Measurements from ENCODE around the gene SF3B5.

Gene SF3B5

DNA sequence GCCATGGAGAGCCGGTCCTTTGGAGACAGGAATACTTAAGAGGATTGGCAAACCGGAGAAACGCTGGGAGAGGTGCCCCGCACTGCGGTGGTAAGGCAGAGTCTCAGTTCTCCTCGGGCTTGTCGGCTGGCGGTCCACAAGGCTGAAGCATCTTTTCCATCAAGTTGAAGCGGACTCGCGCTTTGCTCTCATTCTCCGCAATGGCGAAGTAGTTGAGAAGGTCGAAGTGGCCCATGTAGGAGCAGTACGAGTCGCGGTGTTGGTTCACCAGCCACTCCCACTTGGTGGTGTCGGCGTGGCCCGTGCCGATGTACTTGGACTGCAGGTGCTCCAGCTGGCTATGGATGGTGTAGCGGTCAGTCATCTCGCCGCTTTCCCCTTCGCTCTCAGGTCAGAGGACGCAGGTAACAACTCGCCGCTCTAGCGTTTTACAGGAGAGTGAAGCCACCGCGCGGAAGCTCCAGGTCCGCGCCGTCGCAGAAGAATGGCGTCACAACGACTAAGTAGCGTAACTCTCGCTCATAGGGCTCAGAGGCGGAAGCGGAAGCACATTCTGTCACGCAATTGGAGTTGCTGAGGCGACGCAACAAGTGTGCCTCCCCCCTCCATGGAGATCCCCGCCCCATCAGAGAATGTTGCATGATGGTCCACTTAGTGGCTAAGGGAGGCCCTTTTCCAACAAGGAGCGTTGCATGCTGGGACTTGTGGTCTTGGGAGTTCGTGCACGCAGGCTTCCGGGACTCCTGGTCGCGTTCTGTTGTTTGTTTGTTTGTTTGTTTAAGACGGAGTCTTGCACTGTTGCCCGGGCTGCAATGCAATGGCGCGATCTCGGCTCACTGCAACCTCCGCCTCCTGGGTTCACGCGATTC is at the start of gene SF3B5:
Gene SF3B5 (minus strand): TSS at position 440 of the 869 bp plus-strand sequence. CDS start 76 bp downstream, at position 364.
- TF ChIP-seq, protein P1, sequence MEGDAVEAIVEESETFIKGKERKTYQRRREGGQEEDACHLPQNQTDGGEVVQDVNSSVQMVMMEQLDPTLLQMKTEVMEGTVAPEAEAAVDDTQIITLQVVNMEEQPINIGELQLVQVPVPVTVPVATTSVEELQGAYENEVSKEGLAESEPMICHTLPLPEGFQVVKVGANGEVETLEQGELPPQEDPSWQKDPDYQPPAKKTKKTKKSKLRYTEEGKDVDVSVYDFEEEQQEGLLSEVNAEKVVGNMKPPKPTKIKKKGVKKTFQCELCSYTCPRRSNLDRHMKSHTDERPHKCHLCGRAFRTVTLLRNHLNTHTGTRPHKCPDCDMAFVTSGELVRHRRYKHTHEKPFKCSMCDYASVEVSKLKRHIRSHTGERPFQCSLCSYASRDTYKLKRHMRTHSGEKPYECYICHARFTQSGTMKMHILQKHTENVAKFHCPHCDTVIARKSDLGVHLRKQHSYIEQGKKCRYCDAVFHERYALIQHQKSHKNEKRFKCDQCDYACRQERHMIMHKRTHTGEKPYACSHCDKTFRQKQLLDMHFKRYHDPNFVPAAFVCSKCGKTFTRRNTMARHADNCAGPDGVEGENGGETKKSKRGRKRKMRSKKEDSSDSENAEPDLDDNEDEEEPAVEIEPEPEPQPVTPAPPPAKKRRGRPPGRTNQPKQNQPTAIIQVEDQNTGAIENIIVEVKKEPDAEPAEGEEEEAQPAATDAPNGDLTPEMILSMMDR (IDR thresholded peaks at IDR 0.05; ENCODE audit: borderline replicate concordance, control extremely low read depth, extremely low read depth, insufficient read depth, missing control alignments), result no peak
- peak; percentile 91 for DNase-seq (ENCODE audit: low spot score)
- in situ Hi-C loops (cut with MboI; ENCODE audit: low sequenced_read_pairs, unreplicated experiment), result no loop called here

DNA sequence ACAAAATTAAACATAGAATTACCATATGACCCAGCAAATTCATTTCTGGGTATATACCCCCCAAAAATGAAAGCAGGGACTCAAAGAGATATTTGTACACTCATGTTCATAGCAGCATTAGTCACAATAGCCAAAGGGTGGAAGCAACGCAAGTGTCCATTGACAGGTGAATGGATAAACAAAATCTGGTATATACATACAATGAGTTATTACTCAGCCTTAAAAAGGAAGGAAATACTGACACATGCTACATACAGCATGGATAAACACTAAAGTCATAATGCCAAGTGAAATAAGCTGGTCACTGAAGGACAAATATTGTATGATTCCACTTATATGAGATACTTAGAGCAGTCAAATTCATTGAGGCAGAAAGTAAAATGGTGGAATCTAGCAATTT is 49.6 kb upstream of the SF3B5 start:
- TF ChIP-seq, protein P1 (IDR thresholded peaks at IDR 0.05; ENCODE audit: borderline replicate concordance, control extremely low read depth, extremely low read depth, insufficient read depth, missing control alignments), result no peak
- no peak for DNase-seq (ENCODE audit: low spot score)
- in situ Hi-C loops (cut with MboI; ENCODE audit: low sequenced_read_pairs, unreplicated experiment), result no loop called here

DNA sequence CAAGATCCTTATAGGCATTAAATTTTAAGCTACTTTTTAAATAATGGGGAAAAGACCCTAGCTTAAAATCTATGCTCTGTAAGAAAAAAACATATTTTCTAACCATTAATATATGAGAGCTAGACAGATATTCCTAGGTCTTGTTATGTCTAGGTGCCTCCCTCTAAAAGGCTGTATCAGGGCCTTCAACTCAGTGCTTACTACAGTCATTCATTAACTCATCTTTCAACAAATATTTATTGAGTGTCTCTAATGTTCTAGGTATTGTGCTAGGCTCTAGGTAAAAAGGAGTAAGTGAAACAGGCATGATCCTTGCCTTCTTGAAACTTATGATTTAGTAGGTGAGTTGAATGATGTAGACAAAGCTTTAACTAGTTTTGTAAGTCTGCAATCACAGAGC is 48.5 kb upstream of the SF3B5 start:
- no peak for DNase-seq (ENCODE audit: low spot score)
- in situ Hi-C loops (cut with MboI; ENCODE audit: low sequenced_read_pairs, unreplicated experiment), result no loop called here
- TF ChIP-seq, protein P1 (IDR thresholded peaks at IDR 0.05; ENCODE audit: borderline replicate concordance, control extremely low read depth, extremely low read depth, insufficient read depth, missing control alignments), result no peak

DNA sequence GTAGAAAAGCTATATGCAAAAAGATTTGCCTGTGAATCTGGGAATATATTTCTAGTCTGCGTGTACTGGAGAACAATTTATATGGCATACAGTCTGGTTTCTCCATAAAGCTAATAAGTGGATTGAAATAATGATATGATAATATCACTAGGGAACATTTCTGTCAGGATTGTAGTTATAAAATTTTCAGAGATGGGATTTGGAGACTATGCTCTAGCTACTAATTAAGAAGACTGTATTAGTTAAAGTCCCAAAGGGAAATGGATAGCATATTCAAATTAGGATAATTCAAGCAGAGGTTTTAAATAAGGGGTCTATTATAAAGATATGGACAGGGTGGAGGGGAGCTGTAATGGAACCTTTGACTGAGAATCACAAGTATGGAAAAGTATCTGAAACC is 47.7 kb upstream of the SF3B5 start:
- TF ChIP-seq, protein P1 (IDR thresholded peaks at IDR 0.05; ENCODE audit: borderline replicate concordance, control extremely low read depth, extremely low read depth, insufficient read depth, missing control alignments), result no peak
- in situ Hi-C loops (cut with MboI; ENCODE audit: low sequenced_read_pairs, unreplicated experiment), result no loop called here
- no peak for DNase-seq (ENCODE audit: low spot score)

DNA sequence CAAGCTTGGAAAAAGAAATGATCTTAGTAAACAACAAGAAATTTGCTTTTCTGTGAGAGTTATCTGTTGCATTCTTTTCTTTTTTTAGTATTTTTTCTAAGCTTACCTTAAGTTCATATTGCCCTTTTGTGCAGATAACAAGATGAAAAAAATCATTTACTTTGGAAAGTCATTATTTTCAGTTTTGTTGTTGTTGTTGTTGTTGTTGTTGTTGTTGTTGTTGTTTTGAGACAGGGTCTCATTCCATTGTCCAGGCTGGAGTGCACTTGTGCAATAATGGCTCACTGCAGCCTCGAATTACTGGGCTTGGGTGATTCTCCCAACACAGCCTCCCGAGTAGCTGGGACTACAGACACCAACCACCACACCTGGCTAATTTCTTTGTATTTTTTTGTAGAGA is 46.1 kb upstream of the SF3B5 start:
- in situ Hi-C loops (cut with MboI; ENCODE audit: low sequenced_read_pairs, unreplicated experiment), result no loop called here
- TF ChIP-seq, protein P1 (IDR thresholded peaks at IDR 0.05; ENCODE audit: borderline replicate concordance, control extremely low read depth, extremely low read depth, insufficient read depth, missing control alignments), result no peak
- DNase-seq (ENCODE audit: low spot score), result no peak

DNA sequence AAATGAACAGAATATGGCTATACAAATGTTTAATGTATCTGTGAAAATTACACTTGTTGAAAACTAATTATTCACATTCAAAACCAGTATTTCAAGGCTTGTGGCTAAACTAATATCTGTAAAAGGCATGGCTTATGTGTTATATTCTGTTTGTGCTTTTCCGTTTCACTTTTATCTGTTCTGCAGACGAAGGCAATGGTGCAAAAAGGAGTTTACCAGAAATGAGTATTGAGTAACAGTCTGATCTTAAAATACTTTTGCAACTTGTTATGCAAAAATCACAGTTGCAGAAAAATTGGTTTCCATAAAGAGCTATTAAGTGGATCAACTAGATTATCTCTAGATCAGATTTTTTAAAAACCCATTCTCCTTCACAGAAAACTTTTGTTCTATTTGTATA is 45.5 kb upstream of the SF3B5 start:
- TF ChIP-seq, protein P1 (IDR thresholded peaks at IDR 0.05; ENCODE audit: borderline replicate concordance, control extremely low read depth, extremely low read depth, insufficient read depth, missing control alignments), result no peak
- in situ Hi-C loops (cut with MboI; ENCODE audit: low sequenced_read_pairs, unreplicated experiment), result no loop called here
- peak; percentile 34 for DNase-seq (ENCODE audit: low spot score)
